Astrocyte of the cerebellum (primary cell): ENCODE results near the gene RBL1.
"Not testable (repeated sequence)": the region's sequence is repeated elsewhere in the genome, so short reads cannot be mapped to it uniquely, and the experiment has no call there.

ENCODE experiments used
- DNase-seq: peaks from one replicate; pipeline ENCODE4 v3.0.0-alpha.2; 2011; ENCODE audit warnings: low read depth
- H3K4me3 ChIP-seq: 2 replicates; pipeline ENCODE4 v1.5.1; 2011; ENCODE audit warnings: mild to moderate bottlenecking, low read depth, low read length, moderate library complexity
- in situ Hi-C: cut with HindIII; loops from 2 replicates; pipeline ENCODE4 v1.10.0; 2017; ENCODE audit warnings: low sequenced_read_pairs
- TF ChIP-seq, protein P1 (sequence below): IDR thresholded peaks from 2 replicates; pipeline ENCODE4 v1.5.1; 2012; ENCODE audit warnings: low read length, low read depth, moderate library complexity, mild to moderate bottlenecking; ENCODE audit errors: missing control alignments

RBL1 gene

DNA sequence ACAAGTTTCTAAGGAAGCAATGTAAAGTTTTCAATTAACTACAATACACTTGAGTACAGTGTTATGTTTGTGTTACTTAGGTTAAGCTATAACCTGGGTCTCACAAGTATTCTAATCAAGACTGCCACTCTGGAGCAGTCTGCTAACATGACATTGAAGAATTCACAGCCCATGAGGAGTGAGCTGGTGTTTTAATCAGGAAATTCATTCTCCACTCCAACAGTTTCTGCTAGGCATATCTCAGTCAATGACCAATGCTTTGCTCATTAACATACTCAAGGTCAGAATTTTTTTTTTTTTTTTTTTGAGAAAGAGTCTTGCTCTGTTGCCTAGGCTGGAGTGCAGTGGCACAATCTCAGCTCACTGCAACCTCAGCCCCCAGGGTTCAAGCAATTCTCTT, 84.7 kb downstream of the RBL1 start:
- H3K4me3 ChIP-seq, result no peak overlapping the region
- TF ChIP-seq, protein P1, sequence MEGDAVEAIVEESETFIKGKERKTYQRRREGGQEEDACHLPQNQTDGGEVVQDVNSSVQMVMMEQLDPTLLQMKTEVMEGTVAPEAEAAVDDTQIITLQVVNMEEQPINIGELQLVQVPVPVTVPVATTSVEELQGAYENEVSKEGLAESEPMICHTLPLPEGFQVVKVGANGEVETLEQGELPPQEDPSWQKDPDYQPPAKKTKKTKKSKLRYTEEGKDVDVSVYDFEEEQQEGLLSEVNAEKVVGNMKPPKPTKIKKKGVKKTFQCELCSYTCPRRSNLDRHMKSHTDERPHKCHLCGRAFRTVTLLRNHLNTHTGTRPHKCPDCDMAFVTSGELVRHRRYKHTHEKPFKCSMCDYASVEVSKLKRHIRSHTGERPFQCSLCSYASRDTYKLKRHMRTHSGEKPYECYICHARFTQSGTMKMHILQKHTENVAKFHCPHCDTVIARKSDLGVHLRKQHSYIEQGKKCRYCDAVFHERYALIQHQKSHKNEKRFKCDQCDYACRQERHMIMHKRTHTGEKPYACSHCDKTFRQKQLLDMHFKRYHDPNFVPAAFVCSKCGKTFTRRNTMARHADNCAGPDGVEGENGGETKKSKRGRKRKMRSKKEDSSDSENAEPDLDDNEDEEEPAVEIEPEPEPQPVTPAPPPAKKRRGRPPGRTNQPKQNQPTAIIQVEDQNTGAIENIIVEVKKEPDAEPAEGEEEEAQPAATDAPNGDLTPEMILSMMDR, result no peak
- DNase-seq, result no peak
- in situ Hi-C loops, result no loop called here

DNA sequence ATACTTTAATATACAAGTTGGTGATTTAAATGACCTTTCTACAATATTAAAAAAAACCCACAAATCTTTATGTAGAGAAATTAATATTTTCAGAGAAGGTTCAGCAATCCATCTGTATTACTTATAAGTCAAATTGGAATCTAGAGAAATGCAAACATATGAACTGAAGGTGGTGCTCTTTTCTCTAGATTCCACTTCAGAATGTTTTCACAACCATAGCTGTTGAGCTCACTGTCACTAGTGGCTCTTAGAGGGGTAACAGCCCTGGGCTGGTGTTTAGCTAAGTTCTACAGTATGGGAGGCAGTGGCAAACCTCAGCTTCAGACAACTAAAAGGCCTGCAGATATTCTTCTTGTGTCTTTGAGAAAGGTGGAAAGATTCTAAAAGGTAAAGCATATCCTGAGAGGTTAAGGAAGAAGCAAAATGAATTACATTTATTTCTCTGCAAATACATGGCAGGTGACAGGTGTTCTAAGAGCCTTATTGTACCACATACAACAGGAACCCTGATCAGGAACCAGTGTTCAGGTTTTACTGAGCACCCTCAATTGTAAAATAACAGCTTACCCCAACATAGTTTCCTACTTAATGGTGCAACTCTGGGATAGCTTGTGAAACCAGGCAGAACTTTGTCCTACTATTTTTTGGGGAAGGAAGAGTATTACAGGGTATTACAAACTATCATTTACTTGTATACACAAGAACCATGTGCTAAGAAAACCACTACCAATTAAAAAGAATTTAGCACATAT, 87.7 kb downstream of the RBL1 start:
- TF ChIP-seq, protein P1, result peak; percentile 15
- in situ Hi-C loops, result no loop called here
- peak; percentile 27 for DNase-seq
- no peak overlapping the region for H3K4me3 ChIP-seq

DNA sequence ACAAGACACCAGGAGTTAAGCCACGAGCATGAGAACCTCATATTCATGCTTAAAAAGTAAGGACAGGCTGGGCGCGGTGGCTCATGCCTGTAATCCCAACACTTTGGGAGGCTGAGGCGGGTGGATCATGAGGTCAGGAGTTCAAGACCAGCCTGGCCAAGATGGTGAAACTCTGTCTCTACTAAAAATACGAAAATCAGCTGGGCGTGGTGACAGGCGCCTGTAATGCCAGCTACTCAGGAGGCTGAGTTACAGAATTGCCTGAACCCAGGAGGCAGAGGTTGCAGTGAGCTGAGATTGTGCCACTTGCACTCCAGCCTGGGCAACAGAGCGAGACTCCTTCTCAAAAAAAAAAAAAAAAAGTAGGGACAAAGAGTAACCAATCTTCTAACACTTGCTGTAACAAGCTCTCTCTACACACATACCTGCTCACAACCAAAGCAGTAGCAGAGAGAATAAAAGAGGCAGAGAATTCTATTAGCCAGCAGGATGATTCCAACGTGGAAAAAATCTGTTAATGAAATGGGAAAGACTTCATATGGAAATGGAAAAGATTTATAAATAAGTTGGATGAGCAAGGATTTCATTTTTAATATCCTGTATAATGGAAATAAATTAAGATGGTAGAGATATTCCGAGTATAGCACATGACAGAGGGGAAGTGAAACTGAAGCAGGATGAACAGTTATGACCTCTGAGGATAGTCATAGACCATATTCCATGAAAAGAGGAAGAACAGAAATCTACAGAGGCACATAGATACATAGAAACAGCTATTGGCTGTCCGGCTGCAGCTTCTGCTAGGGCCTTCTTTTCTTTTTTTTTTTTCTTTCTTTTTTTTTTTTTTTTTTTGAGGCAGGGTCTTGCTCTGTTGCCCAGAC, 90.5 kb downstream of the RBL1 start:
- H3K4me3 ChIP-seq, DNase-seq, in situ Hi-C loops: not testable (repeated sequence)

DNA sequence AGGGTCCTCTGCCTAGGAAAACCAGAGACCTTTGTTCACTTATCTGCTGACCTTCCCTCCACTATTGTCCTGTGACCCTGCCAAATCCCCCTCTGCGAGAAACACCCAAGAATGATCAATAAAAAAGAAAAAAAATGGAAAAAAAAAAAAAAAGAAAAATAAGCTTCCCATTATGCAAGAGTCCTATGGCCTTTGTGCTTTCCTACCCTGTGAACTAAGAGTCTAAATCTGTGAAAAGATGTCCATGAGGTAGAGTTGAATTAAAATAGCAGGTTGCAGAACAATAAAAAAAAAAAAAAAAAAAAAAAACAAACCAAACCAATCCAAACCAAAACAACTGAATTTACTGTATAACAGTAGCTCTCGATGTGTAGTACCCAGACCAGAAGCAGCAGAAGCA, 94.2 kb downstream of the RBL1 start:
- H3K4me3 ChIP-seq, DNase-seq, in situ Hi-C loops: not testable (repeated sequence)

DNA sequence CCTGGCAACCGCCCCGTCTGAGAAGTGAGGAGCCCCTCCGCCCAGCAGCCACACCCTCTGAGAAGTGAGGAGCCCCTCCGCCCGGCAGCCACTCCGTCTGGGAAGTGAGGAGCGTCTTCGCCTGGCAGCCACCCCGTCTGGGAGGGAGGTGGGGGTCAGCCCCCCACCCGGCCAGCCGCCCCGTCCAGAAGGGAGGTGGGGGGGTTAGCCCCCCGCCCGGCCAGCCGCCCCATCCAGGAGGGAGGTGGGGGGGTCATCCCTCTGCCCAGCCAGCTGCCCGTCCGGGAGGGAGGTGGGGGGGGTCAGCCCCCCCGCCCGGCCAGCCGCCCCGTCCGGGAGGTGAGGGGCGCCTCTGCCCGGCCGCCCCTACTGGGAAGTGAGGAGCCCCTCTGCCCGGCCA, 95.6 kb downstream of the RBL1 start:
- in situ Hi-C loops, H3K4me3 ChIP-seq, DNase-seq: not testable (repeated sequence)

DNA sequence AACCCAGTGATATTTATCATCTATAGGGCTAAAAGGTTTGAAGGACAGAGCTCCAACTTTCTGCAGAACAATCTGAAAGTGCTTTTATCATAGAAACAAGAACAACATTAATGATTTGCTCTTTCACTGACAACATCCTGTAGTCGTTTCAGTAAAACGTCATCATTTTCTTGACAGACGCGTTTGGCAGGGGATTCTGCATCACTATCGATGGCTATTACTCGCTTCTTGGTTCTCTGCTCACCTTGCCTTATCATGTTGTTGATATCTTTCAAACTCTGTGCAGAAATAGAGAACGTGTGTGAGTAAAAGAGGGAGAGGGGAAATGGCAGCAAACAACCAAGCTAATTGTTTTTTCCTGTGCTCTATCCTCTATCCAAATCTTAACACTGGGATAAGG, 97.1 kb downstream of the RBL1 start:
- H3K4me3 ChIP-seq, result no peak overlapping the region
- TF ChIP-seq, protein P1, result no peak
- in situ Hi-C loops, result no loop called here
- no peak for DNase-seq

DNA sequence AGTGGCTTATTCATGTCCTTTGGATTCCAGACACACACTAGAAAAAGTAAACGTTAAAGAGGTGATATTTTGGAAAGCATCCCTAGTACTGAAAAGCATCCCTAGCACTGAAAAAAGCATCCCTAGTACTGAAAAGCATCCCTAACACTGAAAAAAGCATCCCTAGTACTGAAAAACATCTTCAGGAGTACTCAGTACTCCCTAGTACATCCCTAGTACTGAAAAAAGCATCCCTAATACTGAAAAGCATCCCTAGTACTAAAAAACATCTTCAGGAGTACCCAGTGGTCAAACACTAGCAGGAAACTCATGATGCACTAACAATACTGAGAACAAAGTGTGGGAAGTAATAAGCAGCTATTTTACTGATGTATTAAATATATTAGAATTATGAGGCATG, 98.7 kb downstream of the RBL1 start:
- TF ChIP-seq, protein P1, result no peak
- in situ Hi-C loops, result no loop called here

DNA sequence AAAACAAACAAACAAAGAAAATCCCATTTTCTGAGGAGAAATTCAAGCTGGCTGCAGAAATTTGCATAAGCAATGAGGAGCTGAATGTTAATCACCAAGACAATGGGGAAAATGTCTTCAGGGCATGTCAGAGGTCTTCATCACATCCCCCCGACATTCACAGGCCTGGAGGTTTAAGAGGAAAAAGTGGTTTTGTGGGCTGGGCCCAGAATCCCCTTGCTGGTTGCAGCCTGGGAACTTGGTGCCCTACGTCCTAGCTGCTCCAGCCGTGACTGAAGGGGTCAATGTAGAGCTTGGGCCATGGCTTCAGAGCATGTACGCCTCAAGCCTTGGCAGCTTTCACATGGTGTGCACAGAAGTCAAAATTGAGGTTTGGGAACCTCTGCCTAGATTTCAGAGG, 101.6 kb downstream of the RBL1 start:
- DNase-seq, H3K4me3 ChIP-seq, in situ Hi-C loops: not testable (repeated sequence)

More for the DNA sequence above, 98.7 kb downstream of the RBL1 start:
- no peak for DNase-seq
- H3K4me3 ChIP-seq, result no peak overlapping the region
